K562 (cell line): ENCODE data around the gene ZSWIM7. TPM values are rescaled to one million over a fixed set of nuclear protein-coding genes. Genes with fewer than 3 reads are reported as not detected.

Experiments used
- ATF3 ChIP-seq, 2 experiments: fragments of 450-650 bp in 1 of 2; sonication (generic) in 1 of 2; formaldehyde crosslinking in 1 of 2; IDR thresholded peaks in 1 of 2; conservative IDR thresholded peaks in 1 of 2; 2 replicates each; pipeline versions ENCODE4 v1.6.1 to v1.8.1; 2016 to 2023; ENCODE audit warnings: mild to moderate bottlenecking in 2 of 2, moderate library complexity in 2 of 2, inconsistent platforms in 1 of 2, missing genetic modification reagents in 1 of 2
- CHD1 ChIP-seq: fragments of 200-600 bp; sonication (generic); IDR thresholded peaks from one replicate; pipeline ENCODE4 v1.6.1; 2012; ENCODE audit warnings: mild to moderate bottlenecking, moderate library complexity, low read length, inconsistent platforms
- DPF2 ChIP-seq: fragments of 450-650 bp; IDR thresholded peaks from 2 replicates; pipeline ENCODE4 v1.6.1; 2016
- FIP1L1 ChIP-seq: fragments of 200-400 bp; formaldehyde crosslinking; IDR thresholded peaks from 2 replicates; pipeline ENCODE4 v1.6.1; 2018; ENCODE audit warnings: mild to moderate bottlenecking, low read depth, low read length; ENCODE audit not compliant: poor library complexity, severe bottlenecking
- FOXK2 ChIP-seq, 2 experiments: fragments of 450-650 bp; IDR thresholded peaks in 1 of 2; conservative IDR thresholded peaks in 1 of 2; 2 replicates each; pipeline ENCODE4 v1.6.1; 2016; ENCODE audit warnings: low read depth in 2 of 2, mild to moderate bottlenecking in 1 of 2
- MCM5 ChIP-seq: fragments of 450-650 bp; IDR thresholded peaks from 2 replicates; pipeline ENCODE4 v1.6.1; 2016; ENCODE audit warnings: low read depth
- MEF2D ChIP-seq: conservative IDR thresholded peaks from 2 replicates; pipeline ENCODE4 v1.6.1; 2016; ENCODE audit warnings: low read depth, missing genetic modification characterization, missing compliant biosample characterization
- NFE2 ChIP-seq: IDR thresholded peaks from 2 replicates; pipeline ENCODE4 v1.6.1; 2014; ENCODE audit warnings: antibody characterized with exemption, low read depth
- RBBP5 ChIP-seq: fragments of 200-600 bp; sonication (generic); IDR thresholded peaks from 2 replicates; pipeline ENCODE4 v1.6.1; 2012; ENCODE audit warnings: borderline replicate concordance, mild to moderate bottlenecking, low read length, control low read depth, inconsistent platforms; ENCODE audit not compliant: insufficient read depth, poor library complexity, severe bottlenecking
- UBTF ChIP-seq, 2 experiments: IDR thresholded peaks; 2 replicates each; pipeline ENCODE4 v1.6.1; 2012; ENCODE audit warnings: improper control_type of control experiment in 2 of 2, low read depth in 2 of 2, low read length in 2 of 2, borderline replicate concordance in 1 of 2
- ZBTB40 ChIP-seq, 2 experiments: fragments of 450-650 bp in 1 of 2; sonication (generic) in 1 of 2; formaldehyde crosslinking in 1 of 2; IDR thresholded peaks; 2 replicates each; pipeline versions ENCODE4 v1.7.1 to v1.9.0; 2016 to 2022; ENCODE audit warnings: inconsistent platforms in 1 of 2, mild to moderate bottlenecking in 1 of 2, missing genetic modification reagents in 1 of 2
- ZNF274 ChIP-seq: IDR thresholded peaks from 2 replicates; pipeline ENCODE4 v1.6.1; 2011; ENCODE audit warnings: low read depth, mild to moderate bottlenecking, low read length, moderate library complexity, borderline replicate concordance
- ZNF644 ChIP-seq: fragments of 200-800 bp; sonication (Bioruptor generic); IDR thresholded peaks from 2 replicates; pipeline ENCODE4 v1.6.1; 2016; ENCODE audit warnings: low read depth, missing genetic modification characterization, missing compliant biosample characterization
- polyA plus RNA-seq, 8 experiments: library from polyadenylated mRNA; depleted of rRNA in 4 of 8; stranded (reverse) in 5 of 8; unstranded in 3 of 8; fragments of >200 nt; fragmentation: Nextera tagmentation in 2 of 8; fragmentation: Illumina TruSeq in 1 of 8; extraction: Ambion mirVana in 2 of 8; extraction: Trizol in 1 of 8; gene quantifications; 2 replicates each; pipeline versions ENCODE4 v1.2.1 to v1.2.3, GENCODE V29; 2011 to 2014; ENCODE audit warnings: inconsistent platforms in 1 of 8, missing spikeins in 1 of 8
- total RNA-seq, 7 experiments: library from RNA; depleted of rRNA in 6 of 7; stranded (reverse); fragments of >200 nt in 6 of 7; fragmentation: Illumina TruSeq in 2 of 7; extraction: Trizol in 2 of 7; gene quantifications; 2 replicates each; pipeline versions ENCODE4 v1.2.1 to v1.2.3, GENCODE V29; 2011 to 2021; ENCODE audit warnings: low replicate concordance in 1 of 7

Gene ZSWIM7
- total and polyA plus RNA-seq, 9 of the 15 experiments (the other 6 are each of a cell fraction or from before 2014, with no cell fraction given): 5.9 to 18.7 (median 9.5) TPM

DNA sequence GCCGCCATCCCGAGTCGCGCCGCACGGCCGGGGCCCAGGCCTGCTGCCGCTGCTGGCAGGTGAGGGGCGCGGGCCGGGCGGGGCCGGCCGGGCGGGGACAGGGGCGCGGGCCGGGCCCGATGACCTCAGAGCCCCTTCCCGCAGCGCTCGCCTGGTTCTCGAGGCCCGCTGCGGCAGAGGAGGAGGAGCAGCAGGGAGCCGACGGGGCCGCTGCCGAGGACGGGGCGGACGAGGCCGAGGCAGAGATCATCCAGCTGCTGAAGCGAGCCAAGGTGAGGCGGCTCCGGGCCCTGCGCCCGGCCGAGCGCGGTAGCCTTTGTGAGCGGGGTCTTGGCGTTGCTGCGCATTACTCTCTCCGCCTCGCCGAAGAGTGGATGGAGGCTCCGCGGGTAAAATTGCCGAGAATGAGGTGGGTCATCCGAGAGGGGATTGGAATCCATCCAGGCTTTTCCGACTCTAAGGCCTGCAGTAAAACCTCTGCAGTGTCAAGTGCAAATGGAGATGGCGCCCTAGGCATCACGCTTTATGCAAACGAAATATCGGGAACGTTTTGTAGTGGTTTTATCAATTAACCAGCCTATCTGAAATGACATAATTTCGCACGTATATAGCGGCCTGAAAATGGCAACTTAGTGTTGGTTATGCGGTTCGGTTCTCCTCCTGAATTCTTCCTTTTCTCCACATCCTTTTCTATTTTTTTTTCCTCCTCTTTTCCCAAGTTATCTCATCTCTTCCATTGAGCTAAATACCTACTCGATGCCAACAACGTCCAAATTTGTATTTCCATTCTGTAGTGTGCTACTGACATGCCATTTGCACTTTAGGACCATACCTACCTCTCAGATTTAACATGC is 697 bp upstream of the ZSWIM7 start (continued):
- TF ChIP-seq ATF3 (IDR thresholded peaks at IDR 0.05) (no peak), ATF3 (CRISPR knock-in tag; conservative IDR thresholded peaks at IDR 0.05) (no peak), ZNF644 (tag) (no peak), ZBTB40 (IDR thresholded peaks at IDR 0.05) (peak; percentile 59; the same call in 1 of the 2 replicates), ZBTB40 (CRISPR knock-in tag; IDR thresholded peaks at IDR 0.05) (no peak), DPF2 (no peak), FOXK2 (conservative IDR thresholded peaks at IDR 0.05 in 1 of 2, IDR thresholded peaks at IDR 0.05 in 1 of 2; ENCODE audit: low read depth in 2 of 2) (no peak), ZNF274 (no peak), MEF2D (tag) (no peak), CHD1 (peak; percentile 18), MCM5 (no peak), UBTF (IDR thresholded peaks at IDR 0.05; ENCODE audit: borderline replicate concordance in 1 of 2, low read depth in 2 of 2, low read length in 2 of 2) (peak; percentile 17 to 35; a peak in 1 of 4 replicates), FIP1L1 (peak; percentile 14), RBBP5 (peak; percentile 72), NFE2 (no peak)
